IPS DF 6.9 (cell line): ENCODE measurements around the gene EFR3B.

ENCODE experiments used
- DNase-seq: peaks from one replicate; pipeline ENCODE4 v3.0.0-alpha.2; 2013; ENCODE audit warnings: low read depth, low spot score
- H3K27ac ChIP-seq: one replicate; pipeline ENCODE4 v1.5.1; 2013; ENCODE audit warnings: low read length, control low read depth
- H3K27me3 ChIP-seq: 2 replicates; pipeline ENCODE4 v1.6.1; 2013; ENCODE audit warnings: mild to moderate bottlenecking, low read length; ENCODE audit not compliant: control insufficient read depth, insufficient read depth
- H3K36me3 ChIP-seq: 2 replicates; pipeline ENCODE4 v1.6.1; 2013; ENCODE audit warnings: low read length; ENCODE audit not compliant: control insufficient read depth, insufficient read depth
- H3K4me1 ChIP-seq: 2 replicates; pipeline ENCODE4 v1.6.1; 2013; ENCODE audit warnings: low read length; ENCODE audit not compliant: control insufficient read depth, insufficient read depth
- H3K4me3 ChIP-seq: 2 replicates; pipeline ENCODE4 v1.5.1; 2013; ENCODE audit warnings: mild to moderate bottlenecking, low read length
- H3K9me3 ChIP-seq: 2 replicates; pipeline ENCODE4 v1.6.1; 2013; ENCODE audit warnings: low read length, inconsistent platforms; ENCODE audit not compliant: control insufficient read depth, insufficient read depth
- WGBS: extraction: QIAGEN DNeasy Blood & Tissue Kit; methylation state at CpG from one replicate; pipeline ENCODE4 v1.1.7; 2013; ENCODE audit warnings: mixed read lengths, missing lambda C conversion rate; ENCODE audit not compliant: insufficient read length, insufficient coverage; 5-methylcytosine and 5-hydroxymethylcytosine counted together

Gene EFR3B

DNA sequence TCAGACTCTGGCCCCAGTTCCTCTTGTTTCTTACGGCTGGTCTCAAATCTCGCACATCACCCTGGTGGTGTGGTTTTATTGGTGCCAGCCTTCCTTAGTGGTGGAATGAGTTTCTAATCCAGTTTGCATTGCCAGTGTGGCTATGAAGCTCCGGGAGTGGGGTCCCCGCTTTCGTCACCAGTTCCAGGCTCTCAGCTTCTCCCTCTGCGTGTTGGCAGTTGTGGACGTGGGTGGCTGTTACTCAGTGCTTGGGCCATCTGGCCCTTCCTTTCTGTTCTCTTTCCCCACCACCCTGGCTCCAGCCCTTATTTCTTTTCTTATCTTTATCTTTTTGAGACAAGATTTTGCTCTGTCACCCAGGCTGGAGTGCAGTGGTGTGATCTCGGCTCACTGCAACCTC is 30.1 kb downstream of the EFR3B start:
- no peak for DNase-seq
- Histone ChIP-seq H3K27me3 (no peaks in the 10 kb centered on the region), H3K4me3 (no peak overlapping the region), H3K9me3 (no peaks in the 10 kb centered on the region), H3K4me1 (no peaks in the 10 kb centered on the region), H3K36me3 (no peaks in the 10 kb centered on the region), H3K27ac (no peak overlapping the region)
- no CpG with 5 or more reads among the region's 8 CpGs for WGBS

- Histone ChIP-seq H3K27ac (no peak overlapping the region), H3K4me1 (no peaks in the 10 kb centered on the region), H3K36me3 (no peaks in the 10 kb centered on the region), H3K4me3 (no peak overlapping the region), H3K9me3 (no peaks in the 10 kb centered on the region), H3K27me3 (no peaks in the 10 kb centered on the region)
- DNase-seq, result no peak
- no CpG with 5 or more reads among the region's 1 CpG for WGBS
Measured at GRCh38 chr2:25072606-25073005, 30.7 kb downstream of the EFR3B start.

GRCh38 chr2:25073025-25073424 is 31.1 kb downstream of the EFR3B start:
- Histone ChIP-seq H3K36me3 (no peaks in the 10 kb centered on the region), H3K9me3 (no peaks in the 10 kb centered on the region), H3K27ac (no peak overlapping the region), H3K4me1 (no peaks in the 10 kb centered on the region), H3K4me3 (no peak overlapping the region), H3K27me3 (no peaks in the 10 kb centered on the region)
- WGBS, result no CpG with 5 or more reads among the region's 5 CpGs
- DNase-seq, result no peak

DNA sequence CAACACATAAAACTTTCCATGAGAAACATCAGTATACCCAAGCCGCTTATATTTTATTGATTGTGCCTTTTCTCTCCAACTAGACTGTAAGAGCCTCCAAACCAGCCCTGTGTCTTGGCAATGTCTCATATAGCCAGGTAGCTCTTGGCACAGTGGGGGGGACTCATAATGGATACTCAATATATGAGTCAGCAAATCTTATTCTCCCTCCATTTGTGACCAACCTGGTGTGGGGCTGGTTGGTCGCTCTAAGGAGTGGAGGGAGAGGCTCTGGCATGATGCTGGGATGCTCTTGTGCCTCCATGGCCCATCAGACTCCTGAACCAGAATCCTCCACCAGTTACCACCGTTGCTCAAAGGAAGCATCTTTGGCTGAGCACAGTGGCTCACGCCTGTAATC is 32.0 kb downstream of the EFR3B start:
- Histone ChIP-seq H3K27me3 (no peaks in the 10 kb centered on the region), H3K9me3 (no peaks in the 10 kb centered on the region), H3K4me1 (no peaks in the 10 kb centered on the region), H3K27ac (no peak overlapping the region), H3K4me3 (no peak overlapping the region), H3K36me3 (no peaks in the 10 kb centered on the region)
- no CpG with 5 or more reads among the region's 4 CpGs for WGBS
- no peak for DNase-seq

DNA sequence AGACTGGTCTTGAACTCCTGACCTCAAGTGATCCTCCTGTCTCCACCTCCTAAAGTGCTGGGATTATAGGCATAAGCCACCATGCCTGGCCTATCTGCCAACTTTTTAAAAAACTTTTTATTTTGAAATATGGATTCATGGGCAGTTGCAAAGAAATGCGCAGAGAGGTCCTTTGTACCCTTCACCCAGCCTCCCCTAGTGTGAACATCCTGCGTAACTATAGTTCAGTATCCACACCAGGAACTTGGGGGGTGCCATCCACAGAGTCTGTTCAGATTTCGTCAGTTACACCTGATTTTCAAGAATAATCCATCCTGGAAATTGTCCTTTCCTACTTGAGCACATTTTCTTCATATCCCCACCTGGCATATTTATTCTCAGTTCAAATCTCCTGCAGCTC is 33.0 kb downstream of the EFR3B start:
- Histone ChIP-seq H3K36me3 (no peaks in the 10 kb centered on the region), H3K27ac (no peak overlapping the region), H3K4me3 (no peak overlapping the region), H3K9me3 (no peaks in the 10 kb centered on the region), H3K27me3 (no peaks in the 10 kb centered on the region), H3K4me1 (no peaks in the 10 kb centered on the region)
- DNase-seq, result no peak
- WGBS, result no CpG with 5 or more reads among the region's 3 CpGs

DNA sequence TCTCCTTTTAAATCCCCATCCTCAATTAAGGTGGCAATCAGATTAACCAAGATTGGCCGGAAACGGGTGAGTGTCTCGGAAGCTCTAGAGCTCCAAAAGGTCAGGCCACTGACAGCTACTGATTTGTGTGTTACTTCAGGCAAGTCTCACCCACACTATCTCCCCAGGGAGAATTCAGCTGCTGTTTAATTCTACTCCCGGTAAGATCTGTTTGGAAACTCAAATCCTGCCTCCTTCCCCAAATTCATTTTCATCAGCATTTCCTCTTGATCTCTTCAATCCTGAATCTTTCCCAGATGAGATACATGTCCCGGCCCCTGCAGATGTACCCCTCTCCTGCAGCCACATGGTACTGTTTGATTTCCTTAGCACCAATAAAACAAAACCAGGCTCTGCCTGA is 34.9 kb downstream of the EFR3B start:
- Histone ChIP-seq H3K27ac (no peak overlapping the region), H3K27me3 (no peaks in the 10 kb centered on the region), H3K9me3 (no peaks in the 10 kb centered on the region), H3K4me1 (no peaks in the 10 kb centered on the region), H3K36me3 (no peaks in the 10 kb centered on the region), H3K4me3 (no peak overlapping the region)
- no CpG with 5 or more reads among the region's 5 CpGs for WGBS
- no peak for DNase-seq

DNA sequence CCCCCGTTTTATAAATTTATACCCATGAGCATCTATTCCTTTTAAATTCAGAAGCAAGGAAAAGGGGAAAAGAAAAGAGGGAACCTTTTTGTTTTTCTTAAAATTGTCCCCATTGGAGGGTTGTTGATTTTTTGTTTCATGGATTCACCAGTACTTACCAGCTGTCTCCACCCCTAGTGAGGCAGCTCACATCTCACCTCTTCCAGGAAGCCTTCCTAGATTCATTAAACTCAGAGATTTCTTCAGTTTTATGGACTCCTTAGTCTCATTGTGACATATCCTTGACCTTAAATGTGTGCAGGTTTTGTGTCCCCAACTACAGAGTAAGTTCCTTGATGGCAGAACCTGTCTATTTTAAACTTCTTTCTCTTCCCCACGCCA is 35.9 kb downstream of the EFR3B start:
- no peaks in the 10 kb centered on the region for H3K9me3 ChIP-seq
- DNase-seq, result no peak
- no peak overlapping the region for H3K27ac ChIP-seq
- no peak overlapping the region for H3K4me3 ChIP-seq
- H3K36me3 ChIP-seq, result no peaks in the 10 kb centered on the region
- no peaks in the 10 kb centered on the region for H3K27me3 ChIP-seq
- no CpG with 5 or more reads among the region's 2 CpGs for WGBS
- no peaks in the 10 kb centered on the region for H3K4me1 ChIP-seq

- H3K4me3 ChIP-seq, result no peak overlapping the region
- H3K36me3 ChIP-seq, result no peaks in the 10 kb centered on the region
- no peaks in the 10 kb centered on the region for H3K4me1 ChIP-seq
- no CpG with 5 or more reads among the region's 16 CpGs for WGBS
- no peaks in the 10 kb centered on the region for H3K9me3 ChIP-seq
- DNase-seq, result no peak
- no peak overlapping the region for H3K27ac ChIP-seq
- no peaks in the 10 kb centered on the region for H3K27me3 ChIP-seq
Measured at GRCh38 chr2:25078170-25079049, 36.5 kb downstream of the EFR3B start.

DNA sequence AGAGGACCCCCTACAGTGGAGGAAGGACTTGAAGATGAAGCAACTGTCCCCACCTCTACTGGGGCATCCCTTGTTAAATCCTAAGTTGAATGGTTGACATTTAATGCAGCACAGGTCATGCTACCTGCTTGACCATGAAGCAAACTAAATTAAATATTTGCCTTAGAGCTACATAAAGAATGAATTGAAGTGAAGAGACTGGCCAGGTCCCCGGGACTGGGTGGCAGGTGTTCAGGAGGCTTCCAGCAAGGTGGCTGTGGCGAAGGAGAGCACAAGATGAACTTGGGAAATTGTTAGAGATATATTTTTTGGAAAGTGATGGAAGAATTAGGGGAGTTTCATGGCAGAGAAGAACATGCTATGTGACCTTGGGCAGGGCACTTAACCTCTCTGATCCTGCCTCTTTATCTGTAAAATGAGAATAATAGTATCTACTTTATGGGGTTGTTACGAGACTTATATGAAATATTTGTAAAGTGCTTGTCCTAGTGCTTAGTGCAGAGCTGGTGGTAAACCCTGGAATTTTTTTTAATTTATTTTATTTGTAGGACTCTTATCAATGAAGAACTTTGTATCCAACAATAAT is 37.3 kb downstream of the EFR3B start:
- H3K4me3 ChIP-seq, result no peak overlapping the region
- H3K27ac ChIP-seq, result no peak overlapping the region
- WGBS, result no CpG with 5 or more reads among the region's 3 CpGs
- no peaks in the 10 kb centered on the region for H3K4me1 ChIP-seq
- no peaks in the 10 kb centered on the region for H3K36me3 ChIP-seq
- DNase-seq, result no peak
- no peaks in the 10 kb centered on the region for H3K9me3 ChIP-seq
- no peaks in the 10 kb centered on the region for H3K27me3 ChIP-seq

GRCh38 chr2:25081237-25081790 is 39.4 kb downstream of the EFR3B start:
- H3K9me3 ChIP-seq, result no peaks in the 10 kb centered on the region
- no peaks in the 10 kb centered on the region for H3K36me3 ChIP-seq
- no peaks in the 10 kb centered on the region for H3K27me3 ChIP-seq
- DNase-seq, result no peak
- no peaks in the 10 kb centered on the region for H3K4me1 ChIP-seq
- no peak overlapping the region for H3K27ac ChIP-seq
- WGBS, result no CpG with 5 or more reads among the region's 9 CpGs
- H3K4me3 ChIP-seq, result no peak overlapping the region
